ENCODE results near the gene ZNF543. TPM values are rescaled to one million over a fixed set of nuclear protein-coding genes. Genes with fewer than 3 reads are reported as not detected.

The ZNF543 gene
- total RNA-seq, 2 experiments from 2014 or later: 4.0 to 4.3 TPM

DNA sequence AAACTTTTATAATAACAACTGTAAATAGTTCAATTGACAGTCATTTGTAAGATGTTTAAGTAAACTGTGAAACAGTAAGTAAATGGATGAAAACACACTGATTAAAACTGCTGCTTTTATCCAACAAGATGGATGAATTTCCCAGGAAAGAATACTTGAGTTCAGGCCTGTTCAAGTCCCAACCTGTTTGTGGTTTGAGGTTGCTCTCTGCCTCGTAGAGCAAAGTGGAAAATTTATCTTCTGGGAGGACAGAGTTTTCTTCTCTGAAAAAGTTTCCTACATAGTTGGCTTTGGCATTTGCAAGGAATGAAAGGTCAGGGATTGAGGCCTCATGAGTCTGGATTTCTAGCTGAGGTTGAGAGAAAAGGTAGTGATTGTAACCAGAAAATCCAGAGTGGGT is 15.2 kb upstream of the ZNF543 start:
- Histone ChIP-seq H3K4me1 (ENCODE audit: insufficient read depth, low read length) (no peaks in the 10 kb centered on the region), H3K36me3 (ENCODE audit: insufficient read depth, low read length) (peaks cover 22% of the 10 kb centered on the region), H3K9me3 (ENCODE audit: control insufficient read depth in 1 of 2, insufficient read depth in 1 of 2, low read length in 2 of 2) (peaks cover 0 to 26% of the 10 kb centered on the region in 2 experiments), H3K27me3 (ENCODE audit: control insufficient read depth in 1 of 2, insufficient read depth in 2 of 2, low read length in 2 of 2) (no peaks in the 10 kb centered on the region), H3K4me3 (ENCODE audit: low read length) (no peak overlapping the region), H3K27ac (ENCODE audit: low read depth in 1 of 2, low read length in 2 of 2) (no peak overlapping the region)
- ChIA-PET POLR2A (no interaction called here), CTCF (no interaction called here)
- Mint-ChIP-seq H3K27ac (no peak overlapping the region), H3K36me3 (ENCODE audit: low read depth) (peaks cover 60% of the 10 kb centered on the region), H3K4me3 (no peak overlapping the region), H3K4me1 (ENCODE audit: low read depth) (no peaks in the 10 kb centered on the region), H3K9me3 (peaks cover 7% of the 10 kb centered on the region), H3K27me3 (no peaks in the 10 kb centered on the region)
- no peak for ATAC-seq (ENCODE audit: poor library complexity)
- no peak for TF ChIP-seq CTCF (IDR thresholded peaks at IDR 0.05)
- intact Hi-C loops (cut with DNase I, micrococcal nuclease): no loop called here
- no peak for DNase-seq

GRCh38 chr19:57308514-57308913 is 11.8 kb upstream of the ZNF543 start:
- no peak overlapping the region for H3K4me3 ChIP-seq (ENCODE audit: low read length)
- Mint-ChIP-seq H3K9me3 (peaks cover 12% of the 10 kb centered on the region), H3K27me3 (peaks cover 8% of the 10 kb centered on the region), H3K27ac (no peak overlapping the region), H3K36me3 (ENCODE audit: low read depth) (peaks cover 29% of the 10 kb centered on the region), H3K4me3 (no peak overlapping the region), H3K4me1 (ENCODE audit: low read depth) (no peaks in the 10 kb centered on the region)
- H3K27me3 ChIP-seq (ENCODE audit: control insufficient read depth in 1 of 2, insufficient read depth in 2 of 2, low read length in 2 of 2): no peaks in the 10 kb centered on the region
- ATAC-seq (ENCODE audit: poor library complexity) (no peak), DNase-seq (no peak)
- peaks cover 0 to 17% of the 10 kb centered on the region in 2 experiments for H3K9me3 ChIP-seq (ENCODE audit: control insufficient read depth in 1 of 2, insufficient read depth in 1 of 2, low read length in 2 of 2)
- ChIA-PET POLR2A (no interaction called here), CTCF (no interaction called here)
- peaks cover 6% of the 10 kb centered on the region for H3K36me3 ChIP-seq (ENCODE audit: insufficient read depth, low read length)
- H3K27ac ChIP-seq (ENCODE audit: low read depth in 1 of 2, low read length in 2 of 2): no peak overlapping the region
- intact Hi-C loops (cut with DNase I, micrococcal nuclease): no loop called here
- TF ChIP-seq CTCF (IDR thresholded peaks at IDR 0.05): no peak
- H3K4me1 ChIP-seq (ENCODE audit: insufficient read depth, low read length): no peaks in the 10 kb centered on the region

GRCh38 chr19:57310792-57311191 is 9.5 kb upstream of the ZNF543 start:
- Mint-ChIP-seq H3K27ac (no peak overlapping the region), H3K9me3 (peaks cover 17% of the 10 kb centered on the region), H3K4me3 (no peak overlapping the region), H3K27me3 (peaks cover 25% of the 10 kb centered on the region), H3K36me3 (ENCODE audit: low read depth) (peaks cover 10% of the 10 kb centered on the region), H3K4me1 (ENCODE audit: low read depth) (no peaks in the 10 kb centered on the region)
- no peaks in the 10 kb centered on the region for H3K36me3 ChIP-seq (ENCODE audit: insufficient read depth, low read length)
- H3K9me3 ChIP-seq (ENCODE audit: control insufficient read depth in 1 of 2, insufficient read depth in 1 of 2, low read length in 2 of 2): peaks cover 0 to 10% of the 10 kb centered on the region in 2 experiments
- H3K27ac ChIP-seq (ENCODE audit: low read depth in 1 of 2, low read length in 2 of 2): no peak overlapping the region
- ATAC-seq (ENCODE audit: poor library complexity) (no peak), DNase-seq (no peak)
- CTCF ChIA-PET: no interaction called here
- POLR2A ChIA-PET: no interaction called here
- TF ChIP-seq CTCF (IDR thresholded peaks at IDR 0.05): no peak
- no peak overlapping the region for H3K4me3 ChIP-seq (ENCODE audit: low read length)
- H3K27me3 ChIP-seq (ENCODE audit: control insufficient read depth in 1 of 2, insufficient read depth in 2 of 2, low read length in 2 of 2): no peaks in the 10 kb centered on the region
- H3K4me1 ChIP-seq (ENCODE audit: insufficient read depth, low read length): no peaks in the 10 kb centered on the region
- intact Hi-C loops (cut with DNase I, micrococcal nuclease): no loop called here
